HCT116 (cell line): Measurements from ENCODE around the gene ZNF30. TPM values are rescaled to one million over a fixed set of nuclear protein-coding genes. Genes with fewer than 3 reads are reported as not detected.

Experiments
- ATAC-seq: fragments of 200-7000 bp; cut with Tn5 transposase; 2 replicates; pipeline ENCODE4 v1.9.1; 2020; ENCODE audit warnings: mild to moderate bottlenecking, moderate library complexity
- BruUV-seq: library from RNA; stranded (reverse); fragments of 400-500 nt; replicated peaks from 2 replicates; lab custom pipeline; 2021; lab: Mats Ljungman, UMichigan
- CTCF ChIA-PET: fragments of 300-600 bp; sonication (Branson Sonifier 250); formaldehyde crosslinking; loops from one replicate; lab custom pipeline; 2021; ENCODE audit warnings: antibody characterized with exemption; lab: Charles Lee
- POLR2A ChIA-PET: fragments of 300-600, 350-600 bp; sonication (Branson Sonifier 250); formaldehyde crosslinking; loops from one replicate; lab custom pipeline; 2021; ENCODE audit warnings: antibody characterized with exemption; lab: Charles Lee
- RAD21 ChIA-PET, 2 experiments: fragments of 300-600 bp; sonication (Branson Sonifier 250); formaldehyde crosslinking; loops; one replicate each; lab custom pipeline; 2023; ENCODE audit warnings: low total read pairs in 2 of 2; ENCODE audit not compliant: uncharacterized antibody in 2 of 2, unreplicated experiment in 2 of 2, low non-redundant PET in 1 of 2; lab: Charles Lee
- DNase-seq: peaks from one replicate; pipeline ENCODE4 v3.0.0-alpha.2; 2010; ENCODE audit warnings: low read depth, low spot score
- H2AFZ ChIP-seq: fragments of 200-600 bp; shearing (Covaris generic), sonication (generic); 2 replicates; pipeline ENCODE4 v1.6.1; 2017; ENCODE audit warnings: low read depth, mixed run types, mixed read lengths, antibody characterized with exemption, low read length; ENCODE audit not compliant: poor library complexity, severe bottlenecking
- H3K27ac ChIP-seq: 2 replicates; pipeline ENCODE4 v1.5.1; 2012; ENCODE audit warnings: low read depth, low read length
- H3K27me3 ChIP-seq: fragments of 200-600 bp; sonication (generic); 2 replicates; pipeline ENCODE4 v1.6.1; 2016; ENCODE audit warnings: mixed run types, low read length, mixed read lengths; ENCODE audit not compliant: insufficient read depth
- H3K36me3 ChIP-seq, 2 experiments: fragments of 200-500 bp in 1 of 2; fragments of 200-600 bp in 1 of 2; sonication (Bioruptor generic) in 1 of 2; sonication (generic) in 1 of 2; 2 replicates each; pipeline versions ENCODE4 v1.5.1 to v1.6.1; 2014 to 2016; ENCODE audit warnings: low read length in 2 of 2, inconsistent platforms in 1 of 2, mixed read lengths in 1 of 2, mixed run types in 1 of 2; ENCODE audit not compliant: insufficient read depth in 2 of 2, control insufficient read depth in 1 of 2
- H3K4me1 ChIP-seq, 2 experiments: fragments of 200-600 bp in 1 of 2; sonication (generic) in 1 of 2; 2 replicates each; pipeline versions ENCODE4 v1.5.1 to v1.6.1; 2012 to 2017; ENCODE audit warnings: low read length in 2 of 2, inconsistent platforms in 1 of 2, mild to moderate bottlenecking in 1 of 2, mixed read lengths in 1 of 2, mixed run types in 1 of 2, moderate library complexity in 1 of 2; ENCODE audit not compliant: insufficient read depth in 2 of 2, control insufficient read depth in 1 of 2
- H3K4me2 ChIP-seq: fragments of 200-600 bp; sonication (generic); 2 replicates; pipeline ENCODE4 v1.6.1; 2017; ENCODE audit warnings: mixed run types, low read length, mixed read lengths
- H3K4me3 ChIP-seq, 2 experiments: fragments of 200-600 bp in 1 of 2; sonication (generic) in 1 of 2; replicated peaks in 1 of 2; 2 replicates each; pipeline ENCODE4 v1.5.1; 2011 to 2016; ENCODE audit warnings: low read length in 2 of 2, control low read depth in 1 of 2, low read depth in 1 of 2, mild to moderate bottlenecking in 1 of 2, mixed read lengths in 1 of 2, mixed run types in 1 of 2
- H3K79me2 ChIP-seq: fragments of 200-600 bp; sonication (generic); 2 replicates; pipeline ENCODE4 v1.6.1; 2017; ENCODE audit warnings: mild to moderate bottlenecking, mixed run types, low read length, moderate library complexity, mixed read lengths; ENCODE audit not compliant: insufficient read depth
- H3K9ac ChIP-seq: fragments of 200-600 bp; sonication (generic); 2 replicates; pipeline ENCODE4 v1.6.1; 2016; ENCODE audit warnings: low read length, mixed read lengths
- H3K9me2 ChIP-seq: fragments of 200-600 bp; sonication (generic), shearing (Covaris generic); 2 replicates; pipeline ENCODE4 v1.6.1; 2017; ENCODE audit warnings: mixed run types, mild to moderate bottlenecking, moderate library complexity; ENCODE audit not compliant: insufficient read depth
- H3K9me3 ChIP-seq, 2 experiments: fragments of 200-500 bp in 1 of 2; fragments of 200-600 bp in 1 of 2; sonication (Bioruptor generic) in 1 of 2; sonication (generic) in 1 of 2; 2 replicates each; pipeline ENCODE4 v1.6.1; 2014 to 2017; ENCODE audit warnings: low read length in 2 of 2, mixed read lengths in 2 of 2, inconsistent platforms in 1 of 2, low read depth in 1 of 2, mild to moderate bottlenecking in 1 of 2, mixed run types in 1 of 2, moderate library complexity in 1 of 2; ENCODE audit not compliant: control insufficient read depth in 1 of 2, insufficient read depth in 1 of 2
- H4K20me1 ChIP-seq: fragments of 200-600 bp; sonication (generic), shearing (Covaris generic); 2 replicates; pipeline ENCODE4 v1.6.1; 2017; ENCODE audit warnings: mixed run types, mild to moderate bottlenecking, moderate library complexity; ENCODE audit not compliant: insufficient read depth
- CBX3 ChIP-seq: IDR thresholded peaks from 2 replicates; pipeline ENCODE4 v1.6.1; 2012; ENCODE audit warnings: low read depth
- POLR2A ChIP-seq: IDR thresholded peaks from 2 replicates; pipeline ENCODE4 v1.7.0; 2011; ENCODE audit warnings: borderline replicate concordance; ENCODE audit not compliant: insufficient read depth, insufficient read length; ENCODE audit errors: extremely low read depth
- SRF ChIP-seq: IDR thresholded peaks from 2 replicates; pipeline ENCODE4 v1.6.1; 2012; ENCODE audit warnings: low read depth
- ZFX ChIP-seq: fragments of 450-650 bp; IDR thresholded peaks from 2 replicates; pipeline ENCODE4 v1.6.1; 2017
- intact Hi-C: fragments of 100-400 bp; cut with micrococcal nuclease; formaldehyde crosslinking; loops from 2 replicates; pipeline ENCODE4 v1.10.0; 2022
- total RNA-seq: library from RNA; stranded (reverse); gene quantifications from one replicate; pipeline ENCODE4 v1.2.1, GENCODE V29; 2021; ENCODE audit not compliant: unreplicated experiment
- TF ChIP-seq, protein P1 (sequence below): IDR thresholded peaks from 2 replicates; pipeline ENCODE4 v1.6.1; 2012; ENCODE audit warnings: low read depth
- TF ChIP-seq, protein P2 (sequence below): IDR thresholded peaks from 2 replicates; pipeline ENCODE4 v1.6.1; 2012
- TF ChIP-seq, protein P3 (sequence below): IDR thresholded peaks from 2 replicates; pipeline ENCODE4 v1.6.1; 2012

Gene ZNF30
- total RNA-seq, 1 experiment from 2014 or later = 4.1 TPM

DNA sequence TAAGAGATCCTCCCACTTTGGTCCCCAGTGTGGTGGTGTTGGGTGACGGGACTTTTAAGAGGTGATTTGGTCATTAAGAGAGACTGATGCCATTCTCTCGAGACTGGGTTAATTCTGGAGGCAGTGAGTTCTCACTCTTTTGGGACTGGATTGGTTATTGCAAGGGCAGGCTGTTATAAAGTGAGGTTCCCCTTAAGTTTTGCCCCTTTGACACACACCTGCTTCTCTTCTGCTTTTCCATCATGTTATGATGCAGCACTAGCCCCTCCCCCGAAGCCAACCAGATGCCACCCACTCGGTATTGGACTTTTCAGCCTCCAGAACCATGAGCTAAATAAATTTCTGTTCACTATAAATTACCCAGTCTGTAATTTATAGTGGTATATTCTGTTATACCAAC lies 57.1 kb downstream of the ZNF30 start:
- H3K9me3 ChIP-seq = peaks cover 0 to 3% of the 10 kb centered on the region in 2 experiments; a peak in 1 of 4 replicates
- ChIA-PET CTCF (no interaction called here), POLR2A (no interaction called here), RAD21 (no interaction called here)
- BruUV-seq = no TSS peak
- H3K9ac ChIP-seq = no peak overlapping the region
- H3K4me1 ChIP-seq = no peaks in the 10 kb centered on the region
- H3K4me2 ChIP-seq = no peak overlapping the region
- TF ChIP-seq SRF (no peak), POLR2A (no peak), ZFX (no peak)
- TF ChIP-seq, protein P1, sequence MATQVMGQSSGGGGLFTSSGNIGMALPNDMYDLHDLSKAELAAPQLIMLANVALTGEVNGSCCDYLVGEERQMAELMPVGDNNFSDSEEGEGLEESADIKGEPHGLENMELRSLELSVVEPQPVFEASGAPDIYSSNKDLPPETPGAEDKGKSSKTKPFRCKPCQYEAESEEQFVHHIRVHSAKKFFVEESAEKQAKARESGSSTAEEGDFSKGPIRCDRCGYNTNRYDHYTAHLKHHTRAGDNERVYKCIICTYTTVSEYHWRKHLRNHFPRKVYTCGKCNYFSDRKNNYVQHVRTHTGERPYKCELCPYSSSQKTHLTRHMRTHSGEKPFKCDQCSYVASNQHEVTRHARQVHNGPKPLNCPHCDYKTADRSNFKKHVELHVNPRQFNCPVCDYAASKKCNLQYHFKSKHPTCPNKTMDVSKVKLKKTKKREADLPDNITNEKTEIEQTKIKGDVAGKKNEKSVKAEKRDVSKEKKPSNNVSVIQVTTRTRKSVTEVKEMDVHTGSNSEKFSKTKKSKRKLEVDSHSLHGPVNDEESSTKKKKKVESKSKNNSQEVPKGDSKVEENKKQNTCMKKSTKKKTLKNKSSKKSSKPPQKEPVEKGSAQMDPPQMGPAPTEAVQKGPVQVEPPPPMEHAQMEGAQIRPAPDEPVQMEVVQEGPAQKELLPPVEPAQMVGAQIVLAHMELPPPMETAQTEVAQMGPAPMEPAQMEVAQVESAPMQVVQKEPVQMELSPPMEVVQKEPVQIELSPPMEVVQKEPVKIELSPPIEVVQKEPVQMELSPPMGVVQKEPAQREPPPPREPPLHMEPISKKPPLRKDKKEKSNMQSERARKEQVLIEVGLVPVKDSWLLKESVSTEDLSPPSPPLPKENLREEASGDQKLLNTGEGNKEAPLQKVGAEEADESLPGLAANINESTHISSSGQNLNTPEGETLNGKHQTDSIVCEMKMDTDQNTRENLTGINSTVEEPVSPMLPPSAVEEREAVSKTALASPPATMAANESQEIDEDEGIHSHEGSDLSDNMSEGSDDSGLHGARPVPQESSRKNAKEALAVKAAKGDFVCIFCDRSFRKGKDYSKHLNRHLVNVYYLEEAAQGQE = no peak
- no peak overlapping the region for H2AFZ ChIP-seq
- intact Hi-C loops = no loop called here
- H3K4me3 ChIP-seq = no peak overlapping the region
- no peaks in the 10 kb centered on the region for H4K20me1 ChIP-seq
- DNase-seq = no peak
- ATAC-seq = no peak
- H3K27me3 ChIP-seq = no peaks in the 10 kb centered on the region
- no peaks in the 10 kb centered on the region; the same call in 1 of the 2 replicates for H3K9me2 ChIP-seq
- H3K27ac ChIP-seq = no peak overlapping the region
- no peaks in the 10 kb centered on the region for H3K79me2 ChIP-seq
- no peaks in the 10 kb centered on the region for H3K36me3 ChIP-seq

DNA sequence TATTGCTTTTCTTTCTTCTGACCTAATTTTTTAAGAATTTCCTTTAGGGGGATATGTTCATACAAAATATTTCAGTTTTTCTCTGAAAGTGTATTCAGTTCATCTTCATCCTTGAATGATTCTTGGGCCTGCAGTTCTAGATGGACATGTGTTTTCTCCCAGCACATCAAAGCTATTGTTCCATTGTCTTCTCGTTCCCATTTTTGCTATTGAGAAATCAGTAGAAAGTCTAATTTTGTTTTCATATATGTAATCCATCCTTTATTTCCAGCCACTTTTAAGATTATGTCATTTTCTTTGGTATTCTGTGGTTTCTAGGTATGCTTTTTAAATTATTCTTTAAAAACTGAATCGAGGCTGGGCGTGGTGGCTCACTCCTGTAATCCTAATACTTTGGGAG lies 57.6 kb downstream of the ZNF30 start:
- ChIA-PET CTCF (no interaction called here), RAD21 (no interaction called here), POLR2A (no interaction called here)
- Histone ChIP-seq H3K4me1 (no peaks in the 10 kb centered on the region), H3K9ac (no peak overlapping the region), H3K4me3 (no peak overlapping the region), H3K4me2 (no peak overlapping the region), H3K27me3 (no peaks in the 10 kb centered on the region), H3K9me3 (peaks cover 0 to 3% of the 10 kb centered on the region in 2 experiments; a peak in 1 of 4 replicates), H3K9me2 (no peaks in the 10 kb centered on the region; the same call in 1 of the 2 replicates), H2AFZ (no peak overlapping the region), H3K79me2 (no peaks in the 10 kb centered on the region), H3K27ac (no peak overlapping the region), H3K36me3 (no peaks in the 10 kb centered on the region), H4K20me1 (no peaks in the 10 kb centered on the region)
- DNase-seq (no peak), ATAC-seq (no peak)
- TF ChIP-seq, protein P2, sequence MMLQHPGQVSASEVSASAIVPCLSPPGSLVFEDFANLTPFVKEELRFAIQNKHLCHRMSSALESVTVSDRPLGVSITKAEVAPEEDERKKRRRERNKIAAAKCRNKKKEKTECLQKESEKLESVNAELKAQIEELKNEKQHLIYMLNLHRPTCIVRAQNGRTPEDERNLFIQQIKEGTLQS = no peak
- peak; percentile 20; the same call in 1 of the 2 replicates for TF ChIP-seq CBX3
- TF ChIP-seq, protein P3, sequence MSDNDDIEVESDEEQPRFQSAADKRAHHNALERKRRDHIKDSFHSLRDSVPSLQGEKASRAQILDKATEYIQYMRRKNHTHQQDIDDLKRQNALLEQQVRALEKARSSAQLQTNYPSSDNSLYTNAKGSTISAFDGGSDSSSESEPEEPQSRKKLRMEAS = no peak
- intact Hi-C loops = no loop called here
- no TSS peak for BruUV-seq
